T-cell (primary cell): ENCODE data around the gene NCAPG. TPM values are rescaled to one million over a fixed set of nuclear protein-coding genes. Genes with fewer than 3 reads are reported as not detected.

Source experiments
- ATAC-seq, 4 experiments: fragments of 200-7000 bp in 3 of 4; fragments of 150-1000 bp in 1 of 4; cut with Tn5 transposase; replicated peaks in 1 of 4; 1 replicate in 3 of 4; 2 replicates in 1 of 4; pipeline ENCODE4 v1.10.0; 2021; ENCODE audit warnings: moderate library complexity in 3 of 4, mild to moderate bottlenecking in 2 of 4, moderate number of reproducible peaks in 1 of 4
- CTCF ChIA-PET, 2 donors: fragments of 300-600 bp; sonication (Branson Sonifier 250); formaldehyde crosslinking; loops; one replicate each; lab custom pipeline; 2022; ENCODE audit warnings: antibody characterized with exemption in 2 of 2; lab: Charles Lee
- POLR2A ChIA-PET, 2 donors: fragments of 300-600 bp; sonication (Branson Sonifier 250); formaldehyde crosslinking; loops; one replicate each; lab custom pipeline; 2022; ENCODE audit warnings: antibody characterized with exemption in 2 of 2; lab: Charles Lee
- DNase-seq, 35 experiments: peaks; one replicate each; pipeline versions ENCODE4 v3.0.0 to v3.0.0-alpha.2; 2013 to 2023
- H3K27ac ChIP-seq: one replicate; pipeline ENCODE4 v1.5.1; 2013; ENCODE audit warnings: low read length
- H3K27me3 ChIP-seq, 2 experiments: replicated peaks in 1 of 2; 1 replicate in 1 of 2; 2 replicates in 1 of 2; pipeline versions ENCODE4 v1.6.1 to v1.7.0; 2013; ENCODE audit warnings: low read length in 1 of 2, mixed read lengths in 1 of 2; ENCODE audit not compliant: control insufficient read depth in 2 of 2, insufficient read depth in 2 of 2; ENCODE audit errors: extremely low read depth in 1 of 2
- H3K36me3 ChIP-seq, 2 donors: 1 replicate in 1 of 2; 2 replicates in 1 of 2; pipeline versions ENCODE4 v1.6.1 to v1.7.0; 2013; ENCODE audit warnings: low read length in 1 of 2; ENCODE audit not compliant: control insufficient read depth in 2 of 2, insufficient read depth in 1 of 2; ENCODE audit errors: extremely low read depth in 1 of 2
- H3K4me1 ChIP-seq, 2 experiments: 1 replicate in 1 of 2; 2 replicates in 1 of 2; pipeline versions ENCODE4 v1.6.1 to v1.7.0; 2013; ENCODE audit warnings: low read length in 2 of 2, mixed read lengths in 1 of 2; ENCODE audit not compliant: insufficient read depth in 2 of 2, control insufficient read depth in 1 of 2; ENCODE audit errors: extremely low read depth in 1 of 2
- H3K4me3 ChIP-seq, 2 donors: 1 replicate in 1 of 2; 2 replicates in 1 of 2; pipeline versions ENCODE4 v1.5.1 to v1.7.0; 2013; ENCODE audit warnings: mild to moderate bottlenecking in 2 of 2, low read length in 1 of 2, moderate library complexity in 1 of 2; ENCODE audit not compliant: control insufficient read depth in 1 of 2; ENCODE audit errors: extremely low read depth in 1 of 2
- H3K9me3 ChIP-seq: 2 replicates; pipeline ENCODE4 v1.7.0; 2013
- H3K27ac Mint-ChIP-seq, 2 donors: one replicate each; pipeline ENCODE4 v1.8.0; 2020 to 2021; ENCODE audit warnings: mild to moderate bottlenecking in 2 of 2, mixed read lengths in 2 of 2
- H3K27me3 Mint-ChIP-seq, 2 donors: one replicate each; pipeline ENCODE4 v1.8.0; 2021 to 2022; ENCODE audit warnings: mixed read lengths in 2 of 2
- H3K36me3 Mint-ChIP-seq: one replicate; pipeline ENCODE4 v1.8.0; 2021; ENCODE audit warnings: mixed read lengths
- H3K4me1 Mint-ChIP-seq, 3 donors: one replicate each; pipeline ENCODE4 v1.8.0; 2020 to 2022; ENCODE audit warnings: mixed read lengths in 3 of 3, mild to moderate bottlenecking in 1 of 3
- H3K4me3 Mint-ChIP-seq, 3 donors: one replicate each; pipeline ENCODE4 v1.8.0; 2020 to 2022; ENCODE audit warnings: mild to moderate bottlenecking in 3 of 3, mixed read lengths in 3 of 3, moderate library complexity in 3 of 3
- H3K9me3 Mint-ChIP-seq, 3 donors: one replicate each; pipeline ENCODE4 v1.8.0; 2020 to 2022; ENCODE audit warnings: mixed read lengths in 3 of 3
- WGBS: methylation state at CpG from one replicate; pipeline ENCODE4 v1.1.5; 2013; ENCODE audit warnings: missing lambda C conversion rate; ENCODE audit not compliant: insufficient coverage; 5-methylcytosine and 5-hydroxymethylcytosine counted together
- total RNA-seq, 35 experiments: library from RNA in 6 of 35; stranded (reverse) in 6 of 35; fragments of 120-200 nt in 1 of 35; gene quantifications; one replicate each; pipeline versions ENCODE4 v1.2.1 to v1.2.4 and lab custom pipeline; 2013 to 2026

Gene NCAPG
- total RNA-seq, 5 donors from 2014 or later (not counting 1 experiment from before 2014, with no cell fraction given) = 0.73 to 1.8 (median 1.5) TPM

- CTCF ChIA-PET = interaction anchor here in 1 of 2 donors (0.6 kb wide), 1 partner anchor 9 kb away, joined by 3 read pairs; no protein-coding TSS in a partner anchor
- H3K36me3 ChIP-seq = no peaks in the 10 kb centered on the region
Observed at GRCh38 chr4:17765514-17766286, 45.1 kb upstream of the NCAPG start.

GRCh38 chr4:17766826-17767458 is 43.8 kb upstream of the NCAPG start:
- Mint-ChIP-seq H3K4me1 (peaks cover 0 to 11% (median 8%) of the 10 kb centered on the region in 3 donors), H3K27ac (no peak overlapping the region), H3K36me3 (no peaks in the 10 kb centered on the region), H3K9me3 (no peaks in the 10 kb centered on the region), H3K27me3 (peaks cover 0 to under 1% of the 10 kb centered on the region in 2 donors), H3K4me3 (no peak overlapping the region)
- Histone ChIP-seq H3K4me3 (no peak overlapping the region), H3K4me1 (no peaks in the 10 kb centered on the region), H3K9me3 (no peaks in the 10 kb centered on the region), H3K27ac (no peak overlapping the region), H3K36me3 (no peaks in the 10 kb centered on the region), H3K27me3 (peaks cover 0 to 6% of the 10 kb centered on the region in 2 experiments)
- ChIA-PET CTCF (interaction anchor here in 1 of 2 donors (0.6 kb wide), 1 partner anchor 9 kb away, joined by 3 read pairs; no protein-coding TSS in a partner anchor), POLR2A (no interaction called here)
- DNase-seq = no peak
- 93% methylated on average over 33 of the region's 33 CpGs for WGBS
- no peak for ATAC-seq

More at GRCh38 chr4:17765514-17766286, 45.1 kb upstream of the NCAPG start:
- Mint-ChIP-seq H3K27ac (peak overlapping the region in 1 of 2 donors; percentile 95), H3K4me3 (peak overlapping the region in 1 of 3 donors; percentile 39), H3K4me1 (peaks cover 0 to 11% (median 8%) of the 10 kb centered on the region in 3 donors), H3K27me3 (peaks cover 0 to 2% of the 10 kb centered on the region in 2 donors), H3K9me3 (no peaks in the 10 kb centered on the region), H3K36me3 (no peaks in the 10 kb centered on the region)
- H3K9me3 ChIP-seq = no peaks in the 10 kb centered on the region
- ATAC-seq = peak in 1 of 4 experiments; percentile 71
- peaks cover 0 to 6% of the 10 kb centered on the region in 2 experiments for H3K27me3 ChIP-seq
- DNase-seq = no peak
- no peak overlapping the region for H3K27ac ChIP-seq
- 26% methylated on average over 8 of the region's 11 CpGs for WGBS
- no peaks in the 10 kb centered on the region for H3K4me1 ChIP-seq
- no peak overlapping the region for H3K4me3 ChIP-seq
- POLR2A ChIA-PET = interaction anchor here in 1 of 2 donors (0.6 kb wide), 1 partner anchor 152 kb away, joined by 8 read pairs; no protein-coding TSS in a partner anchor

GRCh38 chr4:17769406-17770174 is 41.2 kb upstream of the NCAPG start:
- no peak overlapping the region for H3K27ac ChIP-seq
- Mint-ChIP-seq H3K27ac (no peak overlapping the region), H3K4me1 (peaks cover 0 to 11% (median 8%) of the 10 kb centered on the region in 3 donors), H3K4me3 (no peak overlapping the region), H3K27me3 (peaks cover 2 to 4% of the 10 kb centered on the region in 2 donors), H3K36me3 (no peaks in the 10 kb centered on the region), H3K9me3 (no peaks in the 10 kb centered on the region)
- H3K4me1 ChIP-seq = no peaks in the 10 kb centered on the region
- ChIA-PET CTCF (no interaction called here), POLR2A (no interaction called here)
- no peaks in the 10 kb centered on the region for H3K9me3 ChIP-seq
- H3K36me3 ChIP-seq = no peaks in the 10 kb centered on the region
- H3K4me3 ChIP-seq = no peak overlapping the region
- peaks cover 0 to 6% of the 10 kb centered on the region in 2 experiments for H3K27me3 ChIP-seq
- WGBS = 73% methylated on average over 3 of the region's 8 CpGs
- no peak for DNase-seq
- ATAC-seq = no peak

- Histone ChIP-seq H3K4me3 (no peak overlapping the region), H3K36me3 (no peaks in the 10 kb centered on the region), H3K27ac (no peak overlapping the region), H3K9me3 (no peaks in the 10 kb centered on the region), H3K27me3 (peaks cover 0 to 6% of the 10 kb centered on the region in 2 experiments), H3K4me1 (no peaks in the 10 kb centered on the region)
- Mint-ChIP-seq H3K4me3 (no peak overlapping the region), H3K27ac (no peak overlapping the region), H3K36me3 (no peaks in the 10 kb centered on the region), H3K4me1 (peaks cover 0 to 4% (median 2%) of the 10 kb centered on the region in 3 donors), H3K27me3 (peaks cover 2 to 4% of the 10 kb centered on the region in 2 donors), H3K9me3 (no peaks in the 10 kb centered on the region)
- ATAC-seq (no peak), DNase-seq (no peak)
- WGBS = 100% methylated on average over 1 of the region's 4 CpGs
- ChIA-PET POLR2A (no interaction called here), CTCF (no interaction called here)
Observed at GRCh38 chr4:17770845-17771244, 39.9 kb upstream of the NCAPG start.

GRCh38 chr4:17771284-17771908 is 39.4 kb upstream of the NCAPG start:
- peaks cover 2 to 4% of the 10 kb centered on the region in 2 donors for H3K27me3 Mint-ChIP-seq
- Histone ChIP-seq H3K36me3 (no peaks in the 10 kb centered on the region), H3K27ac (no peak overlapping the region), H3K4me1 (no peaks in the 10 kb centered on the region), H3K4me3 (no peak overlapping the region), H3K9me3 (no peaks in the 10 kb centered on the region), H3K27me3 (peaks cover 0 to 6% of the 10 kb centered on the region in 2 experiments)
- CTCF ChIA-PET = no interaction called here
- no peaks in the 10 kb centered on the region for H3K36me3 Mint-ChIP-seq
- no peak overlapping the region for H3K4me3 Mint-ChIP-seq
- ATAC-seq = no peak
- DNase-seq = no peak
- H3K27ac Mint-ChIP-seq = no peak overlapping the region
- WGBS = 86% methylated on average over 4 of the region's 8 CpGs
- POLR2A ChIA-PET = no interaction called here
- H3K4me1 Mint-ChIP-seq = no peaks in the 10 kb centered on the region
- no peaks in the 10 kb centered on the region for H3K9me3 Mint-ChIP-seq
